NCI-H345 treated with DMSO at 0.1 percent for 48 hours (cell line): ENCODE data around the gene TTC13.

Experiments used
- DNase-seq: peaks from one replicate; lab custom pipeline; 2025; ENCODE audit not compliant: unreplicated experiment; lab: John Stamatoyannopoulos, UW

TTC13 gene

DNA sequence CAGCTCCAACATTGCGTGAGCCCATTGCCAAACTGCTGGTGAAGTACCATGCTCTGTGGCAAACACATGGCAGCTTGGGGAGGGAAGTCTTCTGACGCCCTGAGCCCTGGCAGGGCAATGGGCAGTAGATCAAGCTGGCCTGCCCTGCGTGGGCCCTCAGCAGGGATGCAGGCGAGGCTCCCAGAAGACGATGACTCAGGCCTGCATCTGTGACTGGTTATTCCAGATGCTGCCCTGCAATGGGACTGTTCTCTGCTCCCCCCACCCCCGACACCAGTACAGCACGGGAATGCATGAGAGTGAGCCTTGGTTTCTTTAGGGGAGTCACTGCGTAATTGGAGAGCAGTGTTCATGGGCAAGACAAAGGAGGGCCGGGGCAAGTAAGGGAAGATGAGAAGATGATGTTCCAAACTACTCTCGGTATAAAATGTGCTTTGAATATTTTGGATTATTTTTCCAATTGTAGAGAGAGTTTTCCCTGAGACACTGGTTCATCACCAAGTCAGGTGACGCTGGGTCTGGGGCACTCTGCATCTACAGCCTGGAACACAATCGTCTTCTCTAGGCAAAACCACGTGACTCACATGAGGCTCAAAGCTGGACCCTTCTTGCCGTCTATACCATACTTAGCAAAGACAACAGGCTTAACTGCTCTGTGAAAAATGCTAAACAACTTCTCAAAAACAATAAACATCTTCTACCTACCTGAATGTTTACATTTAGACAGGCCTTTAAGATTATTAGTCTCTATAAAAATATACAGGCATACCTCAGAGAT is 101.3 kb downstream of the TTC13 start:
- DNase-seq: no peak

- no peak for DNase-seq
Measured at GRCh38 chr1:230876660-230877059, 102.0 kb downstream of the TTC13 start.

DNA sequence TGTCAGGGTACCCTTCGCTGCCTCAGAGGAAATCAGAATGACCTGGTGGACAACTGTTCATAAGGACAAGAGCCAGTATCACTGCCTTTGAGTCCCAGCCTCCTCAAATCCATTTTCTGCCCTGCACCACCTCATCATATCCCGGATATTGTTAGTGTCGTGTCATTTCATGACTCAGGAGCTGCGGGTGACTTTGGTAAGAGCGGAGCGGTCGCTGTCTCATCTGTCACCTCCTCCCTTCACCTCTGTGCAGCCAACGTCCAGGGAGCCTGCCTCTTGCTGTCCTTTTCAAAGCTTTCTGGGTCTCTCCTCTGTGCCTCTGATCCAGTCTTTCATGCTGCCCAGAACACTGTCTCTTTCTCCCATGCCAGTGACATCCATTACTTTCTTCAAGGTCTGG is 103.3 kb downstream of the TTC13 start:
- no peak for DNase-seq

DNA sequence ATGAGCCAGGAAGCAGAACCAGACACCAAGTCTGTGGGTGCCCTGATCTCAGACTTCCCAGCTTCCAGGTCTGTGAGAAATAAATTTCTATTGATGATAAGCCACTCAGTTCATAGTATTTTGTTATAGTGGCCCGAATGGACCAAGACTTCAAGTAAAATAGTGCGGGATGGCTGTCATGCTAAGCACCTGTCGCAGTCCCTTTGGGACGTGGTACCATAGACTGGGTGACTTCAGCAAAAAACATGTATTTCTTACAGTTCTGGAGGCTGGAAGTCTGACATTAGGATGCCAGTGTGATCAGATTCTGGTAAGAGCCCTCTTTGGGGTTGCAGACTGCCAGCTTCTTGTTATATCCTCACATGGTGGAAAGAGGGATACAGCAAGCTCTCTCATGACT is 107.7 kb downstream of the TTC13 start:
- DNase-seq: no peak

- DNase-seq: no peak
Measured at GRCh38 chr1:230869500-230869899, 109.2 kb downstream of the TTC13 start.

- DNase-seq: peak; percentile 55
Measured at GRCh38 chr1:230868736-230869385, 109.8 kb downstream of the TTC13 start.

DNA sequence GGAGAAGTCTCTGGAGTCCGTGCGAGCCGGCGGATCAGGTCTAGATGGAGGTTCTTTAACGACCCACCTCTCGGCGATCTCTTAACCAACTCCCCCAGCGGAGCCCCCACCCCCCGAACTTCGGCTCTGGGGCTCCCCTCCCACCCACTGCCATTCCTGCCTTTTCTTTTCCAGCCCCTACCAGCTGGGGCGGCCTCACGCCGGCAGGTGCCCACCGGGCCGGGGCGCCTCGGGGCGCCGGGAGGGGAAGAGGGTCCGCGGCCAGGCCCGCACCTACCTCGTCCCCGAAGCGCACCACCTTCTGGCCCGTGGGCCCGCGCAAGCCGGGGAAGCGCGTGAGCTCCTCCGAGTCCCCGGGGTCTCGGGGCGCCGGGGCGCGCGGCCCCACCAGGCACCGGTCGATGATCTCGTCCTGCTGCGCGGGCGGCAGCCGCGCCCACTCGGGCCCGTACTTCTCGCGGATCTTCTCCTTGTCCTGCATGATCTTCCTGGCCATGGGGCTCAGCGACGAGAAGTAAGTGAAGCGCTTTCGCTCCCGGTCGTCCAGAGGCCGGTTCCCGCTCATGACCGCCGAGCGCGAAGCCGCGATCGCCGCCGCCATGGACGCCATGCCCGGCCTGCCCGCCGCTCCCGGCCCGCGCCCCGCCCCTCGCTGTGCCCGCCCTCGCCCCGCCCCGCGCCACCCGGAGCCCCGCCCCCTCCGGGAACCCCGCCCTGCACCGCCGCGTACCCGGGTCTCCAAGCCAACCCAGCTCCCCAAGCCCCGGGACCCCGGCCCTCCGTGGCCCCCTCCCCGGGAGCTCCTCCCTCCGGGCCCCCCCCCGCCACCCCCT is 110.5 kb downstream of the TTC13 start, which contains the start of gene C1orf198:
C1orf198 (minus strand) TSS at position 619 of the 833 bp plus-strand sequence; CDS start at position 610, 9 bp downstream.
- DNase-seq: peak; percentile 55

DNA sequence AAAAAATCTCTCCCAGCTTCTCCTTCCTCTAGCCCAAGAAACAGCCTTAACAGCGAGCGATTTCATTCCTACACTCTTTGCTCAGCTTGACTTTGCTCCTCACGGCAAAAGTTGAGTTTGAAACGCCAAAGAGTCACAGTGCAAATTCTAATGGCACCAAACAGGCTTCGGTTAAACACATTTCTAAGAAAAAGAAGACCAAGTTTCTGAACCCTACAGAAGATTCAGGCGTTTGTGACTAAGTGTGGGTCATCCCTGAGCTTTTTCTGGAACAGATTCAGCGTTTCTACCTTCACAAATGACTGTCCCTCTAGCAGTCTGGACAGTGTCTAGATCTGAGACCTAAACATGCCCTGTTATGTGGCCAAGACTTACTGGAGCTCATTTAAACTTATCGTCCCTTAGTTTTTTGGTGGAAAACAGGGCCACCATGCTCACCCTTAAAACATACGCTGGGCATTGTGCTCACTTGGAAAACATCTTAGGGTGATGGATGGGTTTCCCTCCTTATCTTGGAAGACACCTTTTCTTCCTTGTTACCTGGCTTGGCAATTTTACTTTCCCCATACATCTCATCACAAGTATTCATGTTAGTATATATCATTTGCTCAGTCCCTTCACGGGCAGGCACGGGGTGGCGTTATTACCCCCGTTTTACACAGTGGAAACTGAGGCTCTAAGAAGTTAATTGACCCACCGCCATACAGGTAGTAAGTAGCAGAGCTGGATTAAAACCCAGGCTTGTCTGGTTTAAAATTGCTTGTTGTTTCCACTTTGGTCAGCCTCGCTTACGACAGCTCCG is 111.4 kb downstream of the TTC13 start:
- no peak for DNase-seq

GRCh38 chr1:230866171-230867070 is 112.2 kb downstream of the TTC13 start:
- DNase-seq: no peak

- DNase-seq: no peak
Measured at GRCh38 chr1:230865062-230865817, 113.4 kb downstream of the TTC13 start.

DNA sequence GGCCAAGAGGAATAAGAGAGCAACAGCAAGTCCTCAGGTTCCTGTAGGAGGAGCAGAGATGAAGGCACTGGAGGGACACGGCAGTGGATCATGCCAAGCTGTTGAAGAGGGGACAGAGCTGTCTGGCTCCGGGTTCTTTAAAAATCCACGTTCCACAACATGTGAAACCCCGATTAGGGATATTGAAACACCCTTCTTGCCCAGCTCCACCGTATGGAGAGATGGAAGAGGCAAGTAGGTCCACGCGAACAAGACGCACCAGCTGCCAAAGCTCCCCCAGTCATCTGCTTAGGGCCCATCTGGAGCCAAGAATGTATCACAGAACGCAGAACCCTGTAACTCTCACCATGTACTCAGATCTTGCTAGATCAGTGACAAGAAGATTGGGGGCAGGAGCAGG is 114.2 kb downstream of the TTC13 start:
- no peak for DNase-seq

- DNase-seq: no peak
Measured at GRCh38 chr1:230863449-230863848, 115.2 kb downstream of the TTC13 start.

DNA sequence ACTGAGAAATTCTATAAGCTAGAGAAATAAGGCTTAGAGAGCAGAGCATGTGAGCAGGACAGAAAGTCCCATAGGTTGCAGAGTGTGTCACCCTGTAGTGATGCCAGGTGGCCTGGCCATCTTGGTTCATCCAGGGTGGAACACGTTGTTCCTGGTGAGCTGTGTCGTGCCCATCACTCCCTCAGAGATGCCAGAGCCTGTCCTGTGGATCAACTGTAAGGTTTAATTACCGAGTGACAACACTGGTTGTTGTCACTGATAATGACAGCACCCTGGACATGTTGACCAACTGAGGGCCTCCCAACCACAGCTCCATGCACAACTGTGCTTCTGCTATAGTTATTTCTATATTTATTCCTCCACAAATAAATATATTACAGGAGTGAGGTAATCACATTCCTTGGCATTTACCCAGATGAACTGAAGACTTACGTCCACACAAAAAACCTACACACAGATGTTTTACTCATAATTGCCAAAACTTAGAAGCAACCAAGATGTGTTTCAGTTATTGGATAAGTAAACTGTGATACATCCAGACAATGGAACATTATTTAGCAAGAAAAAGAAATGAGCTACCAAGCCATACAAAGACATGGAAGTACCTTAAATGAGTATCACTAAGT is 116.6 kb downstream of the TTC13 start:
- no peak for DNase-seq

DNA sequence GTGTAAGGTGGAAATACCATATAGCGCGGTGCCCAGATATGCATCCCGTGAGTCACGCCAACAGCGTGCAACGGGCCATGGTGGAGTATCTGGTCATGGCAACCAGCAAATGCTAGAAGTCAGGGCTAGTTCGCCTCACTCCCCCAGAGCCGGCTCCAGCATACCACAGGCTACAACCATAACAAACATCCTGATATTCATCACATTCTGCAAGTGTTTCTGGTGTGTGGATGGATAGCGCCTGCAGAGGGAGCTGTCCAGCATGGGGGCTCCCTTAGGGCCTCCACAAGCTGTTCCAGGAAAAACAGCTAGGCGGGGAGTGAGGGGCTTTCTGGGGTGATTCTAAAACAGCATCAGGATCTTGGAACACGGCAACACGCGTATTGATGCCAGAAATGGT is 117.2 kb downstream of the TTC13 start:
- no peak for DNase-seq

- DNase-seq: no peak
Measured at GRCh38 chr1:230860617-230861384, 117.9 kb downstream of the TTC13 start.

GRCh38 chr1:230858918-230859729 is 119.5 kb downstream of the TTC13 start:
- no peak for DNase-seq

- no peak for DNase-seq
Measured at GRCh38 chr1:230858236-230858820, 120.3 kb downstream of the TTC13 start.
